Stimulated activated CD4-positive, alpha-beta T cell treated with anti-CD3 and anti-CD28 coated beads, Interleukin-12 subunit alpha, Interleukin-12 subunit beta, amount 100 ng/mL, for 24 hours (primary cell): ENCODE results near the gene AP2A2.

Experiments used
- DNase-seq, 2 experiments: peaks; one replicate each; pipeline ENCODE4 v3.0.0-alpha.2; 2020; ENCODE audit warnings: low read depth in 2 of 2

AP2A2 gene

DNA sequence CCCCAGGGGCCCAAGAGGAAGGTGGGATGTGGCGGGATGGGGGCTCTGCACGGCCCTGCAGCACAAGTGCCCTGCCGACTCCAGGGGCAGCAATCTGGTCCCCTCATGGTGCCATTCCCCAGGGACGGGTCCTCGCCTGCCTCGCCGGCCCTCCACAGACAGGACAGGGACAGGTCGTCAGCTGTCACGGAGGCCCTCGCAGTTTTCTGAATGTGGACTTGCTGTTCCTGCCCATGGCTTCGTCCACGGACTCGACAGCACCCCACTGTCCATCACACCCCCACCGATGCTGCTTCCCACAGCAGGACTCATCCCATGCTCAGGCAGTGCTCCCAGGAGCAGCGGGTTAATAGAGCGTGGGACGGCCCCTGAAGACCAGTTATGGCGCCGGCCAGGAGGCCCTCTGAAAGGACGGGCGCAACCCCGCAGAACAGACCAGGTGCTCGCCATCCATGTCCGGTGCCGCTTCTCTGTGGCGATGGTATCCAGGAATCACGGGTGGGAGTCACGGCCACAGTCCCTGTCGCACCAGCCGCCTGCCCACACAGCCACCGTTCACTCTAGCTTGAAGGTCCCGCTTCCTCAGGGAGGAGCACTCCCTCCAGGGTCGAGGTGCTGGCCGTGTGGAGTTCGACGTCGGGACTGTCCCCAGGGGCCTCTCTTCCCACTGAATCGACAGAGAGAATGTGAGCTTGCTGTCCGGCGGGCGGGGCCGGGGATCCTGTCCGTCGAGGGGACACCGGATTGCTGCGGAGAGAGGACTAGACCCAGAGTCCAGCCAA lies 130.5 kb downstream of the AP2A2 start:
- no peak for DNase-seq

DNA sequence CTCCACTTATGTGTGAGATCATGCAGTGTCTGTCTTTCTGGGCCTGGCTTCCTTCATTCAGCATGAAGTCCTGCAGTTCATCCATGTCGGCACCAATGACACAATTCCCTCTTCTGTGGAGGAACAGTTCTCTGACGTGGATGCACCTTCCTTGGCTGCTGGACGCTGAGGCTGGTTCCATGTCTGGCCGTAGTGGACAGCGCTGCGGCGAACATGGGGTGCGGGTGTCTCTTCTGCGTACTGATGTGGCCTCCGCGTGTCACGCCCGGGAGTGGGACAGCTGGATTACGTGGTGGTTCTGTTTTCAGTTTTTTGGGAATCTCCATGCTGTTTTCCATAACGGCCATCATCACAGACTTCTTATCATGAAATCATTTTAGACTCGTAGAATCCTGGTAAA lies 132.1 kb downstream of the AP2A2 start:
- DNase-seq, result no peak

DNA sequence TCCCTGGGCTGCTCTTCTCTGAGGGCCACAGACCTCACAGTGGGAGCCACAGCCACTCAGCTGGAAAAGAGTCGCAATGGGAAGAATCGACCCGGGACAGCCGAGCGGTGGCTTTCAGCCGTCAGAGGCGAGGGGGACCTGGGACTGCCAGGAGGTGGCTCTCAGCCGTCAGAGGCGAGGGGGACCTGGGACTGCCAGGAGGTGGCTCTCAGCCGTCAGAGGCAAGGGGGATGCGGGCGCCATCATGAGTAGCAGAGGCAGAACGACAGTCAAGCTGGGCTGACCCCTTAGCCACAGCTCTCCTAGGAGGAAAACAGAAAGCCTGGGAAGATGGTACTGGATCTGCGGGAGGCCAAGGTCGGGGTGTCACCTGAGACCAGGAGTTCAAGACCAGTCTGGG lies 134.1 kb downstream of the AP2A2 start:
- DNase-seq, result no peak

DNA sequence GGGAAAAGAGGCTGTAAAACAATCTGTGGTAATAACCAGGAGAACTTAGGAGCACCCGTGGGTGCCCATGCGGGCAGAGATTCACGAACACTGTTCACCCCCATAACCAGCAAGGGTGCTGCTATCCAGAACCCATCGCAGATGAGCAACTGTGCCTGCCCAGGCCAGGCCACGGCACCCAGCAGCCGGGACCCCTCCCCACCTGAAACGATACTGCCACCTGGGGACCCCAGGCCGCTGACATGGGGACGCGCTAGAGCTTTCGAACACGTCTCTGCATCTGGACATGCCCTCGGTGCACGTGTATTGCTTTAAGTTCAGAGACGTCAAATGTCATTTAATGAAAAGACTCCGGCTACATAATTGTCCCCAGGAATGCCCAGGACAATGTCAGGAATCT lies 134.7 kb downstream of the AP2A2 start:
- no peak for DNase-seq

DNA sequence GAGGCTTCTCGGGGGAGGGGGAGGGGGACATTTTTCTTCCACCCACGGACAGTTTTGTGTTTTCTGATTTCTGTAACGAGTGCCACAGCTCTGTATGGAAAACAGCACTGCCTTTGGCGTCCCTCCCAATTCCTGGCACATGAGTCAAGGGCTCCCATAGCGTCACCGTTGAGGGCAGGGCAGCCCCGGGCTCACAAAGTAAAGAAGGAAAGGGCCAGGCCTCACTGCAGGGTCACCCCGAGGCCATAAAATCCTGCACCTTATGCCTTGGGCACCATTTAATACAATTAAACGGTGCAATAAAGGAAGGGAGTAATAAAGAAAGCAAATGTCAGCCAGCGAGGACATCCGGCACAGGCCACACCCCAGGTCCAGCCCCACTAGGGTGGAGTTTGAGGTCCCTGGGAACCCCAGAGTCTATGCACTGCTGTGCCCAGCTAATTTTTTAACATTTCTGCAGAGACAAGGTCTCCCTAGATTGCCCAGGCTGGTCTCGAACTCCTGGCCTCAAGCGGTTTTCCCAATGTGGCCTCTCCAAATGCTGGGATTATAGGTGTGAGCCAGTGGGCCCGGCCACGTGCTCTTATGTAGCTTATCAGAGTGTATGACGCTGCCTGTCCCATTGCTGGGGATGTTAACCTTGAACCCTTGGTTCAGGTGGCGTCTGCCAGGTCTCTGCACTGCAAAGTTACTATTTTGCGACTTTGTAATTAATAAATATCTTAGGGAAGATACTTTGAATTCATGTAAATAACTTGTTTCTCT lies 135.4 kb downstream of the AP2A2 start:
- no peak for DNase-seq
